GM12878 (cell line): ENCODE results near the gene CLEC1A.

Experiments used
- CTCF ChIP-seq, 3 experiments: IDR thresholded peaks in 2 of 3; conservative IDR thresholded peaks in 1 of 3; 2 replicates each; pipeline ENCODE4 v1.5.1; 2011; ENCODE audit warnings: low read depth in 3 of 3, low read length in 3 of 3, mild to moderate bottlenecking in 3 of 3, control low read depth in 2 of 3, moderate library complexity in 2 of 3, inconsistent platforms in 1 of 3, mixed read lengths in 1 of 3; ENCODE audit not compliant: control insufficient read depth in 2 of 3, insufficient read depth in 1 of 3; ENCODE audit errors: extremely low read depth in 1 of 3
- EP300 ChIP-seq, 2 experiments: fragments of 150-350 bp in 1 of 2; IDR thresholded peaks; 2 replicates each; pipeline ENCODE4 v1.6.1; 2011 to 2012; ENCODE audit warnings: low read depth in 2 of 2, low read length in 2 of 2, borderline replicate concordance in 1 of 2, improper control_type of control experiment in 1 of 2, inconsistent platforms in 1 of 2; ENCODE audit not compliant: control insufficient read depth in 1 of 2
- MTA2 ChIP-seq: fragments of 450-650 bp; IDR thresholded peaks from 2 replicates; pipeline ENCODE4 v1.6.1; 2016; ENCODE audit warnings: low read depth, mild to moderate bottlenecking, moderate library complexity
- NRF1 ChIP-seq: conservative IDR thresholded peaks from 2 replicates; pipeline ENCODE4 v1.6.1; 2011; ENCODE audit warnings: mild to moderate bottlenecking, low read depth, low read length, improper control_type of control experiment
- POLR2A ChIP-seq: IDR thresholded peaks from 2 replicates; pipeline ENCODE4 v1.6.1; 2011; ENCODE audit warnings: low read depth, mild to moderate bottlenecking, low read length
- POU2F2 ChIP-seq: IDR thresholded peaks from 3 replicates; pipeline ENCODE4 v1.6.1; 2011; ENCODE audit warnings: low read depth, mild to moderate bottlenecking, low read length, borderline replicate concordance
- RAD21 ChIP-seq: IDR thresholded peaks from 2 replicates; pipeline ENCODE4 v1.6.1; 2011; ENCODE audit warnings: mild to moderate bottlenecking, low read depth, low read length, moderate library complexity; ENCODE audit not compliant: insufficient read depth
- USF1 ChIP-seq: IDR thresholded peaks from 2 replicates; pipeline ENCODE4 v1.6.1; 2011; ENCODE audit warnings: borderline replicate concordance, low read depth, mild to moderate bottlenecking, moderate library complexity, mixed read lengths, low read length; ENCODE audit not compliant: insufficient read depth; ENCODE audit errors: extremely low read length
- ZNF24 ChIP-seq: fragments of 450-650 bp; IDR thresholded peaks from 2 replicates; pipeline ENCODE4 v1.6.1; 2017; ENCODE audit warnings: antibody characterized with exemption, mild to moderate bottlenecking
- ZNF592 ChIP-seq: fragments of 450-650 bp; IDR thresholded peaks from 2 replicates; pipeline ENCODE4 v1.6.1; 2017; ENCODE audit warnings: mild to moderate bottlenecking, moderate library complexity

GRCh38 chr12:10027311-10027710 is 71.5 kb downstream of the CLEC1A start:
- TF ChIP-seq POLR2A (no peak), ZNF24 (no peak), USF1 (no peak), CTCF (IDR thresholded peaks at IDR 0.05 in 2 of 3, conservative IDR thresholded peaks at IDR 0.05 in 1 of 3; ENCODE audit: control insufficient read depth in 2 of 3, extremely low read depth in 1 of 3, insufficient read depth in 1 of 3, low read depth in 3 of 3, low read length in 3 of 3) (no peak), NRF1 (no peak), RAD21 (no peak), EP300 (IDR thresholded peaks at IDR 0.05; ENCODE audit: borderline replicate concordance in 1 of 2, control insufficient read depth in 1 of 2, low read depth in 2 of 2, low read length in 2 of 2) (no peak), ZNF592 (no peak), MTA2 (no peak), POU2F2 (no peak)
